ENCODE measurements around the gene RABGAP1L. TPM values are rescaled to one million over a fixed set of nuclear protein-coding genes. Genes with fewer than 3 reads are reported as not detected.

RABGAP1L gene
- polyA plus RNA-seq, 1 donor = 51.9 TPM

DNA sequence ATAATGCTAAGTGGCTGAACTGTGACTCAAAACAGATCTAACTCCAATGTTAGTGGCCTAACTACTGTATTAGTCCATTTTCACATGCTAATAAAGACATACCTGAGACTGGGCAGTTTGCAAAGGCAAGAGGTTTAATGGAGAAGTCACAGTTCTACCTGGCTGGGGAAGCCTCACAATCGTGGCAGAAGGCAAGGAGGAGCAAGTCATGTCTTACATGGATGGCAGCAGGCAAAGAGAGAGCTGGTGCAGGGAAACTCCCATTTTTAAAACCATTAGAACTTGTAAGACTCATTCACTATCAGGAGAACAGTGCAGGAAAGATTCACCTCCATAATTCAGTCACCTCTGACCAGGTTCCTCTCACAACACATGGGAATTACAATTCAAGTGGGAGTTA lies 760.8 kb downstream of the RABGAP1L start:
- Histone ChIP-seq H3K27me3 (ENCODE audit: control insufficient read depth, insufficient read depth, low read length) (no peaks in the 10 kb centered on the region), H3K4me1 (ENCODE audit: control insufficient read depth, insufficient read depth, low read length) (no peaks in the 10 kb centered on the region), H3K9me3 (ENCODE audit: control insufficient read depth, low read depth, low read length) (peaks cover 3% of the 10 kb centered on the region), H3K27ac (ENCODE audit: low read length) (no peak overlapping the region), H3K4me3 (ENCODE audit: low read length) (no peak overlapping the region), H3K36me3 (ENCODE audit: control insufficient read depth, insufficient read depth, low read length) (peaks cover 4% of the 10 kb centered on the region)
- no peak for DNase-seq
- no CpG with 5 or more reads among the region's 1 CpG for WGBS (ENCODE audit: insufficient coverage, low lambda C conversion rate)

DNA sequence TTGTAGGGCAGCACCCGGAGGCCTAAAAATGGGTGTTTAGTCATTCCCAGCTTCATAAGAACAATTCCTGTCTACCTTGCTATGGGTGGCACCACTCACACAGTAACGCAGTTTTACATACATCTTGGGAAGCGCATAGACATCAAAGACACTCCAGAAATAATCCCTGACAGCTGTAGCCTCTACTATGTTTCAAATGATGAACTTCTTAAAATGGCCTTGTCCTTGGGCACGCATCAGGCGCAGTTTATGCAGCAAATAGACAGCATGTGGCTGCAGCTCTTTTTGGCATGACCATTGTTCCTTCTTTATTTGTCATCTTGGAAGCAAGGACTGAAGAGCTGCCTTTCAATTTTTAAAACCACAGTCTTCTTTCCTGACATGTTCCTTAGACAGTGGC lies 762.8 kb downstream of the RABGAP1L start:
- no peak for DNase-seq
- Histone ChIP-seq H3K9me3 (ENCODE audit: control insufficient read depth, low read depth, low read length) (peaks cover 3% of the 10 kb centered on the region), H3K4me3 (ENCODE audit: low read length) (no peak overlapping the region), H3K4me1 (ENCODE audit: control insufficient read depth, insufficient read depth, low read length) (no peaks in the 10 kb centered on the region), H3K27me3 (ENCODE audit: control insufficient read depth, insufficient read depth, low read length) (no peaks in the 10 kb centered on the region), H3K36me3 (ENCODE audit: control insufficient read depth, insufficient read depth, low read length) (peaks cover 4% of the 10 kb centered on the region), H3K27ac (ENCODE audit: low read length) (no peak overlapping the region)
- no CpG with 5 or more reads among the region's 5 CpGs for WGBS (ENCODE audit: insufficient coverage, low lambda C conversion rate)

GRCh38 chr1:174923820-174924219 lies 764.5 kb downstream of the RABGAP1L start:
- 92% methylated on average over 2 of the region's 5 CpGs for WGBS (ENCODE audit: insufficient coverage, low lambda C conversion rate)

GRCh38 chr1:174928541-174928940 lies 769.2 kb downstream of the RABGAP1L start:
- no peak overlapping the region for H3K27ac ChIP-seq (ENCODE audit: low read length)
- no peak for DNase-seq
- H3K4me3 ChIP-seq (ENCODE audit: low read length) = no peak overlapping the region
- no peaks in the 10 kb centered on the region for H3K36me3 ChIP-seq (ENCODE audit: control insufficient read depth, insufficient read depth, low read length)
- no peaks in the 10 kb centered on the region for H3K9me3 ChIP-seq (ENCODE audit: control insufficient read depth, low read depth, low read length)
- no peaks in the 10 kb centered on the region for H3K27me3 ChIP-seq (ENCODE audit: control insufficient read depth, insufficient read depth, low read length)
- peaks cover 6% of the 10 kb centered on the region for H3K4me1 ChIP-seq (ENCODE audit: control insufficient read depth, insufficient read depth, low read length)
- WGBS (ENCODE audit: insufficient coverage, low lambda C conversion rate) = 25% methylated on average over 1 of the region's 1 CpG

More at GRCh38 chr1:174923820-174924219, 764.5 kb downstream of the RABGAP1L start:
- Histone ChIP-seq H3K4me3 (ENCODE audit: low read length) (no peak overlapping the region), H3K4me1 (ENCODE audit: control insufficient read depth, insufficient read depth, low read length) (no peaks in the 10 kb centered on the region), H3K9me3 (ENCODE audit: control insufficient read depth, low read depth, low read length) (peaks cover 3% of the 10 kb centered on the region), H3K27me3 (ENCODE audit: control insufficient read depth, insufficient read depth, low read length) (no peaks in the 10 kb centered on the region), H3K36me3 (ENCODE audit: control insufficient read depth, insufficient read depth, low read length) (peaks cover 4% of the 10 kb centered on the region), H3K27ac (ENCODE audit: low read length) (no peak overlapping the region)
- DNase-seq = no peak

- DNase-seq = no peak
- no peaks in the 10 kb centered on the region for H3K36me3 ChIP-seq (ENCODE audit: control insufficient read depth, insufficient read depth, low read length)
- H3K27me3 ChIP-seq (ENCODE audit: control insufficient read depth, insufficient read depth, low read length) = no peaks in the 10 kb centered on the region
- no peak overlapping the region for H3K4me3 ChIP-seq (ENCODE audit: low read length)
- peak overlapping the region; percentile 29 for H3K27ac ChIP-seq (ENCODE audit: low read length)
- no peaks in the 10 kb centered on the region for H3K9me3 ChIP-seq (ENCODE audit: control insufficient read depth, low read depth, low read length)
- WGBS (ENCODE audit: insufficient coverage, low lambda C conversion rate) = 18% methylated on average over 1 of the region's 1 CpG
- H3K4me1 ChIP-seq (ENCODE audit: control insufficient read depth, insufficient read depth, low read length) = peaks cover 8% of the 10 kb centered on the region
These were observed 771.9 kb downstream of the RABGAP1L start for GRCh38 chr1:174931214-174931613.

DNA sequence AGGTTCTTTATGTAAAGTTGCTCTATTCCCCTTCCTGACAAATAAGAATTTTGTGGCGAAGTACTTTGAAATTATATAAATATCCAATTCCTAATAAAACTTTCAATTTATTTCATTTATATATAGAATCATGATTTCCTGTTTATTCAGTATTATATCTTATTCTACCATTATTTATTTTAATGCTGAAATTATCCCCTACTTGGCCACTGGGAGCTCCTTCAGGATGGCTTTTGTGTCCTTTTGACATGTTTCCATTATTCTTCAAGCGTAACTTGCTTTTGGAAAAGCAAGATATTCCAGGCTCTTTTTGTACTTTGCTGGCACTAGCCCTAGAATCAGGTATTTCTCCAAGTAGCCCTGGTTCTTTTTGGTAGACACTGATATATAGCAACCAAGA lies 773.3 kb downstream of the RABGAP1L start:
- Histone ChIP-seq H3K36me3 (ENCODE audit: control insufficient read depth, insufficient read depth, low read length) (no peaks in the 10 kb centered on the region), H3K27ac (ENCODE audit: low read length) (no peak overlapping the region), H3K4me3 (ENCODE audit: low read length) (no peak overlapping the region), H3K4me1 (ENCODE audit: control insufficient read depth, insufficient read depth, low read length) (peaks cover 9% of the 10 kb centered on the region), H3K9me3 (ENCODE audit: control insufficient read depth, low read depth, low read length) (no peaks in the 10 kb centered on the region), H3K27me3 (ENCODE audit: control insufficient read depth, insufficient read depth, low read length) (no peaks in the 10 kb centered on the region)
- 83% methylated on average over 1 of the region's 2 CpGs for WGBS (ENCODE audit: insufficient coverage, low lambda C conversion rate)
- no peak for DNase-seq

DNA sequence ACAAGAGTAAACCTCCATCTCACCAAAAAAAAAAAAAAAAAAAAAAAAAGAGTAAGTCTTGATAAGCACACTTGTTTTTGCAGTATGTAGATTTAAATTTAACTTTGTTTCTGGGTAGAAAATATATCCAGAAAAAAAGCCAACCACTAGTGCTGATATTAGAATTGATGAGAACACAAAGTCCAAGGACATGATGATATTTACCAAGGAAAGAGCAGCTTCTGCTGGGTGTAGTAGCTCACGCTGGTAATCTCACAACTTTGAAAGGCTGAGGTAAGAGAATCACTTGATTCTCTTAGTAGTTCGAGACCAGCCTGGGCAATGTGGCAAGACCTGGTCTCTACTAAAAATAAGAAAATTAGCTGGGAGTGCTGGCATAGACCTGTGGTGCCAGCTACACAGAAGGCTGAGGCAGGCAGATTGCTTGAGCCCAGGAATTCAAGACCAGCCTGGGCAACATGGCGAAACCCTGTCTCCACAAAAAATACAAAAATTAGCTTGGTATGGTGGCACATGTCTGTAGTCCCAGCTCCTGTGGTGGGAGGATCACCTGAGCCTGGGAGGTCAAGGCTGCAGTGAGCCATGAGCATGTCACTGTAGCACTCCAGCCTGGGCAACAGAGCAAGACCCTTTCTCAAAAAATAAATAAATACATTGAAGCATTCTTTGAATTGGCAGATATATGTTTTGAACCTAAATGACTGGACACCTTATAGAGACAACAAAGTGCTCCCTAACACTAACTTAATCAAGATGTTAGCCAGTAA lies 776.8 kb downstream of the RABGAP1L start:
- Histone ChIP-seq H3K9me3 (ENCODE audit: control insufficient read depth, low read depth, low read length) (no peaks in the 10 kb centered on the region), H3K27ac (ENCODE audit: low read length) (no peak overlapping the region), H3K4me3 (ENCODE audit: low read length) (no peak overlapping the region), H3K27me3 (ENCODE audit: control insufficient read depth, insufficient read depth, low read length) (no peaks in the 10 kb centered on the region), H3K36me3 (ENCODE audit: control insufficient read depth, insufficient read depth, low read length) (no peaks in the 10 kb centered on the region), H3K4me1 (ENCODE audit: control insufficient read depth, insufficient read depth, low read length) (peaks cover 10% of the 10 kb centered on the region)
- WGBS (ENCODE audit: insufficient coverage, low lambda C conversion rate) = no CpG with 5 or more reads among the region's 3 CpGs
- DNase-seq = peak in 1 of 2 donors; percentile 55

GRCh38 chr1:174938281-174939007 lies 779.1 kb downstream of the RABGAP1L start:
- WGBS (ENCODE audit: insufficient coverage, low lambda C conversion rate) = no CpG with 5 or more reads among the region's 6 CpGs
- Histone ChIP-seq H3K4me1 (ENCODE audit: control insufficient read depth, insufficient read depth, low read length) (peaks cover 26% of the 10 kb centered on the region), H3K4me3 (ENCODE audit: low read length) (no peak overlapping the region), H3K27ac (ENCODE audit: low read length) (no peak overlapping the region), H3K9me3 (ENCODE audit: control insufficient read depth, low read depth, low read length) (no peaks in the 10 kb centered on the region), H3K27me3 (ENCODE audit: control insufficient read depth, insufficient read depth, low read length) (no peaks in the 10 kb centered on the region), H3K36me3 (ENCODE audit: control insufficient read depth, insufficient read depth, low read length) (no peaks in the 10 kb centered on the region)
- peak in 1 of 2 donors; percentile 60 for DNase-seq

DNA sequence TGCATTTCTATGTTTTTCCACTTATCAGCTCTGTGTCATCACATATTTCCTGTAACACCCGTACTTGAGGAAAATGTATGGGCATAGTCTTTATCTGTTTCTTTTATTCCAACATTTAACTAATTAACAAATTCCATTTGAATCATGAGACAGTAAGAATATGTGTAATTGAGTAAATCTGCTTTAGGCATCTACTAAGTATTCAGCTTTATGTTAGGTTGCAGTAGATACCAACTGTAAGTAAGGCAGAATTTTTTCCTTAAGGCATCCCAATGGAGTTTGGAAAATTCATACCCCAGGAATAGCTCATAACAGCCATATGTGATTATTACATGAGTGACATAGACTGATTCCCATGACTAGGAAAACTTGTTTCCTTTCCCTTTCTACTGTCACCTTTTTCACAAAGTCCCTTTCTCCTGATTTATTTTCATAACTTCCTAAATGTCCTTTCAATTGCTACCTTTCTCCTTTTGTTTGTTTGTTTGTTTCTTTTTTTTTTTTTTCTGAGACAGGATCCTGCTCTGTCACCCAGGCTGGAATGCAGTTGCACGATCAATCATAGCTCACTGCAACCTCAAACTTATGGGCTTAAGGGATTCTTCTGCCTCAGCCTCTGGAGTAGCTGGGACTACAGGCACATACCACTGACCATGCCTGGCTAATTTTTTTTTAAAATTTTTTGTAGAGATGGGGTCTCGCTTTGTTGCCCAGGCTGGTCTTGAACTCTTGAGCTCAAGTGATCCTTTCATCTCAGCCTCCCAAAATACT lies 780.6 kb downstream of the RABGAP1L start:
- no peak overlapping the region for H3K4me3 ChIP-seq (ENCODE audit: low read length)
- WGBS (ENCODE audit: insufficient coverage, low lambda C conversion rate) = 63% methylated on average over 1 of the region's 3 CpGs
- H3K27me3 ChIP-seq (ENCODE audit: control insufficient read depth, insufficient read depth, low read length) = no peaks in the 10 kb centered on the region
- no peak overlapping the region for H3K27ac ChIP-seq (ENCODE audit: low read length)
- H3K36me3 ChIP-seq (ENCODE audit: control insufficient read depth, insufficient read depth, low read length) = no peaks in the 10 kb centered on the region
- DNase-seq = no peak
- H3K9me3 ChIP-seq (ENCODE audit: control insufficient read depth, low read depth, low read length) = no peaks in the 10 kb centered on the region
- H3K4me1 ChIP-seq (ENCODE audit: control insufficient read depth, insufficient read depth, low read length) = peaks cover 34% of the 10 kb centered on the region

GRCh38 chr1:174940646-174941175 lies 781.4 kb downstream of the RABGAP1L start:
- DNase-seq = no peak
- Histone ChIP-seq H3K4me3 (ENCODE audit: low read length) (no peak overlapping the region), H3K9me3 (ENCODE audit: control insufficient read depth, low read depth, low read length) (no peaks in the 10 kb centered on the region), H3K4me1 (ENCODE audit: control insufficient read depth, insufficient read depth, low read length) (peaks cover 40% of the 10 kb centered on the region), H3K36me3 (ENCODE audit: control insufficient read depth, insufficient read depth, low read length) (no peaks in the 10 kb centered on the region), H3K27me3 (ENCODE audit: control insufficient read depth, insufficient read depth, low read length) (no peaks in the 10 kb centered on the region), H3K27ac (ENCODE audit: low read length) (no peak overlapping the region)
- WGBS (ENCODE audit: insufficient coverage, low lambda C conversion rate) = 86% methylated on average over 1 of the region's 3 CpGs

Measured in large intestine (tissue), 3 donors.